Measurements from ENCODE around the gene KANSL1. TPM values are rescaled to one million over a fixed set of nuclear protein-coding genes. Genes with fewer than 3 reads are reported as not detected.
"Not testable (repeated sequence)": the region's sequence is repeated elsewhere in the genome, so short reads cannot be mapped to it uniquely, and the experiment has no call there.

Gene KANSL1
- total RNA-seq = 10 to 100 TPM; 80.5 to 82.8 TPM

GRCh38 chr17:46193151-46193625 is at the start of gene KANSL1:
KANSL1 (minus strand) TSS chr17:46193429; CDS start chr17:46172143, 21,286 bp downstream.
- peak within 1 kb of the TSS; percentile 92 for H3K4me3 Mint-ChIP-seq
- H3K36me3 Mint-ChIP-seq (ENCODE audit: low read depth) = peaks cover 32% of the 10 kb centered on the region
- DNase-seq = peak; percentile 89
- CTCF ChIA-PET = interaction anchor here (0.6 to 2.7 kb wide), 34 partner anchors 9 to 189 kb away, joined by 3 to 23 read pairs (median 4); no protein-coding TSS in a partner anchor
- ATAC-seq = peak; percentile 65
- H3K27me3 Mint-ChIP-seq (ENCODE audit: low read depth) = no peaks in the 10 kb centered on the region
- no peaks in the 10 kb centered on the region for H3K9me3 Mint-ChIP-seq (ENCODE audit: insufficient read depth)
- H3K4me1 Mint-ChIP-seq (ENCODE audit: low read depth) = peaks cover 68% of the 10 kb centered on the region
- peak within 1 kb of the TSS; percentile 99 for H3K27ac Mint-ChIP-seq
- POLR2A ChIA-PET = interaction anchor here (0.6 to 2.3 kb wide), 9 partner anchors 12 to 172 kb away, joined by 3 to 17 read pairs (median 3); no protein-coding TSS in a partner anchor

- CTCF ChIA-PET; POLR2A ChIA-PET; H3K36me3 Mint-ChIP-seq (ENCODE audit: low read depth); H3K4me1 Mint-ChIP-seq (ENCODE audit: low read depth); H3K4me3 Mint-ChIP-seq; DNase-seq; H3K27ac Mint-ChIP-seq; H3K9me3 Mint-ChIP-seq (ENCODE audit: insufficient read depth); H3K27me3 Mint-ChIP-seq (ENCODE audit: low read depth); ATAC-seq: not testable (repeated sequence)
These were observed 38.1 kb upstream of the KANSL1 start for GRCh38 chr17:46231359-46231758.

- ATAC-seq (peak; percentile 100), DNase-seq (peak; percentile 93)
- H3K9me3 Mint-ChIP-seq (ENCODE audit: insufficient read depth); H3K36me3 Mint-ChIP-seq (ENCODE audit: low read depth); H3K27me3 Mint-ChIP-seq (ENCODE audit: low read depth); H3K4me1 Mint-ChIP-seq (ENCODE audit: low read depth); CTCF ChIA-PET; POLR2A ChIA-PET: not testable (repeated sequence)
- Mint-ChIP-seq H3K4me3 (peak overlapping the region; percentile 84), H3K27ac (peak overlapping the region; percentile 83)
These were observed 32.1 kb upstream of the KANSL1 start for GRCh38 chr17:46225274-46225794.

GRCh38 chr17:46224864-46225263 is 31.6 kb upstream of the KANSL1 start:
- not testable (repeated sequence) for H3K9me3 Mint-ChIP-seq (ENCODE audit: insufficient read depth)

GRCh38 chr17:46223041-46223440 is 29.8 kb upstream of the KANSL1 start:
- CTCF ChIA-PET; H3K36me3 Mint-ChIP-seq (ENCODE audit: low read depth); H3K27me3 Mint-ChIP-seq (ENCODE audit: low read depth); H3K4me3 Mint-ChIP-seq; POLR2A ChIA-PET; ATAC-seq; DNase-seq; H3K27ac Mint-ChIP-seq; H3K4me1 Mint-ChIP-seq (ENCODE audit: low read depth); H3K9me3 Mint-ChIP-seq (ENCODE audit: insufficient read depth): not testable (repeated sequence)

More at GRCh38 chr17:46224864-46225263, 31.6 kb upstream of the KANSL1 start:
- POLR2A ChIA-PET; H3K27me3 Mint-ChIP-seq (ENCODE audit: low read depth); CTCF ChIA-PET; H3K4me1 Mint-ChIP-seq (ENCODE audit: low read depth); H3K27ac Mint-ChIP-seq; H3K36me3 Mint-ChIP-seq (ENCODE audit: low read depth); DNase-seq: not testable (repeated sequence)
- ATAC-seq = peak; percentile 63
- H3K4me3 Mint-ChIP-seq = peak overlapping the region; percentile 84

GRCh38 chr17:46216682-46217081 is 23.5 kb upstream of the KANSL1 start:
- Mint-ChIP-seq H3K4me1 (ENCODE audit: low read depth) (peaks cover 11% of the 10 kb centered on the region), H3K4me3 (no peak overlapping the region), H3K36me3 (ENCODE audit: low read depth) (peaks cover 16% of the 10 kb centered on the region), H3K27ac (no peak overlapping the region), H3K27me3 (ENCODE audit: low read depth) (no peaks in the 10 kb centered on the region), H3K9me3 (ENCODE audit: insufficient read depth) (no peaks in the 10 kb centered on the region)
- CTCF ChIA-PET = interaction anchor here (0.6 kb wide), 2 partner anchors 17 to 24 kb away, joined by 3 to 4 read pairs; partner anchors contain the start of gene KANSL1
- no peak for DNase-seq
- ATAC-seq = no peak
- POLR2A ChIA-PET = interaction anchor here (1.6 kb wide), 1 partner anchor 24 kb away, joined by 3 read pairs; the partner anchor contains the start of gene KANSL1

GRCh38 chr17:46212634-46213435 is 19.6 kb upstream of the KANSL1 start:
- Mint-ChIP-seq H3K9me3 (ENCODE audit: insufficient read depth) (no peaks in the 10 kb centered on the region), H3K27me3 (ENCODE audit: low read depth) (no peaks in the 10 kb centered on the region), H3K4me1 (ENCODE audit: low read depth) (peaks cover 14% of the 10 kb centered on the region), H3K27ac (no peak overlapping the region), H3K4me3 (no peak overlapping the region), H3K36me3 (ENCODE audit: low read depth) (peaks cover 26% of the 10 kb centered on the region)
- ChIA-PET CTCF (interaction anchor here (0.6 to 3.3 kb wide), 52 partner anchors 9 to 572 kb away, joined by 3 to 53 read pairs (median 4); partner anchors contain the start of gene KANSL1), POLR2A (interaction anchor here (3.1 kb wide), 1 partner anchor 20 kb away, joined by 17 read pairs; the partner anchor contains the start of gene KANSL1)
- ATAC-seq = peak; percentile 73
- peak; percentile 72 for DNase-seq

- ChIA-PET CTCF (interaction anchor here (1.2 to 4.5 kb wide), 2 partner anchors 10 to 16 kb away, joined by 5 to 19 read pairs; partner anchors contain the start of gene KANSL1), POLR2A (no interaction called here)
- no peaks in the 10 kb centered on the region for H3K27me3 Mint-ChIP-seq (ENCODE audit: low read depth)
- H3K36me3 Mint-ChIP-seq (ENCODE audit: low read depth) = peaks cover 38% of the 10 kb centered on the region
- H3K27ac Mint-ChIP-seq = no peak overlapping the region
- peaks cover 9% of the 10 kb centered on the region for H3K4me1 Mint-ChIP-seq (ENCODE audit: low read depth)
- no peak for ATAC-seq
- DNase-seq = no peak
- no peak overlapping the region for H3K4me3 Mint-ChIP-seq
- no peaks in the 10 kb centered on the region for H3K9me3 Mint-ChIP-seq (ENCODE audit: insufficient read depth)
These were observed 15.8 kb upstream of the KANSL1 start for GRCh38 chr17:46208997-46209396.

- H3K4me3 Mint-ChIP-seq = no peak overlapping the region
- H3K4me1 Mint-ChIP-seq (ENCODE audit: low read depth) = peaks cover 10% of the 10 kb centered on the region
- ChIA-PET POLR2A (interaction anchor here (1.0 kb wide), 1 partner anchor 13 kb away, joined by 3 read pairs; the partner anchor contains the start of gene KANSL1), CTCF (interaction anchor here (1.1 to 1.9 kb wide), 5 partner anchors 7 to 19 kb away, joined by 3 to 4 read pairs (median 3); partner anchors contain the start of gene KANSL1)
- H3K9me3 Mint-ChIP-seq (ENCODE audit: insufficient read depth) = no peaks in the 10 kb centered on the region
- ATAC-seq (no peak), DNase-seq (no peak)
- no peak overlapping the region for H3K27ac Mint-ChIP-seq
- no peaks in the 10 kb centered on the region for H3K27me3 Mint-ChIP-seq (ENCODE audit: low read depth)
- H3K36me3 Mint-ChIP-seq (ENCODE audit: low read depth) = peaks cover 34% of the 10 kb centered on the region
These were observed 12.7 kb upstream of the KANSL1 start for GRCh38 chr17:46205975-46206374.

- ChIA-PET CTCF (interaction anchor here (0.9 to 2.9 kb wide), 4 partner anchors 8 to 10 kb away, joined by 4 to 14 read pairs (median 10); partner anchors contain the start of gene KANSL1), POLR2A (no interaction called here)
- H3K9me3 Mint-ChIP-seq (ENCODE audit: insufficient read depth) = no peaks in the 10 kb centered on the region
- H3K36me3 Mint-ChIP-seq (ENCODE audit: low read depth) = peaks cover 34% of the 10 kb centered on the region
- H3K4me3 Mint-ChIP-seq = no peak overlapping the region
- H3K27ac Mint-ChIP-seq = no peak overlapping the region
- no peak for DNase-seq
- no peak for ATAC-seq
- H3K4me1 Mint-ChIP-seq (ENCODE audit: low read depth) = peaks cover 26% of the 10 kb centered on the region
- no peaks in the 10 kb centered on the region for H3K27me3 Mint-ChIP-seq (ENCODE audit: low read depth)
These were observed 9.2 kb upstream of the KANSL1 start for GRCh38 chr17:46202424-46202823.

GRCh38 chr17:46201491-46201890 is 8.3 kb upstream of the KANSL1 start:
- ATAC-seq (no peak), DNase-seq (no peak)
- Mint-ChIP-seq H3K4me1 (ENCODE audit: low read depth) (peaks cover 34% of the 10 kb centered on the region), H3K36me3 (ENCODE audit: low read depth) (peaks cover 34% of the 10 kb centered on the region), H3K27me3 (ENCODE audit: low read depth) (no peaks in the 10 kb centered on the region), H3K4me3 (no peak overlapping the region), H3K27ac (no peak overlapping the region), H3K9me3 (ENCODE audit: insufficient read depth) (no peaks in the 10 kb centered on the region)
- CTCF ChIA-PET = interaction anchor here (1.4 to 1.8 kb wide), 2 partner anchors 9 to 11 kb away, joined by 6 to 14 read pairs; no protein-coding TSS in a partner anchor
- POLR2A ChIA-PET = no interaction called here

Data from activated CD8-positive, alpha-beta T cell treated with anti-CD3 and anti-CD28 coated beads, Interleukin-2, amount 10 ng/mL, durations not matched to agents 7 days and 5 days (primary cell).